WERI-Rb-1 (cell line): ENCODE data around the gene ALG6.

Source experiments
- DNase-seq: peaks from one replicate; pipeline ENCODE4 v3.0.0-alpha.2; 2020
- H3K27ac ChIP-seq: fragments of 250-450 bp; sonication (Bioruptor Pico); 2 replicates; pipeline ENCODE4 v1.5.1; 2020; ENCODE audit warnings: mild to moderate bottlenecking, moderate library complexity
- H3K27me3 ChIP-seq: fragments of 250-450 bp; sonication (Bioruptor Pico); 2 replicates; pipeline ENCODE4 v1.5.1; 2021; ENCODE audit warnings: mild to moderate bottlenecking, low read depth, moderate library complexity; ENCODE audit not compliant: insufficient read depth, severe bottlenecking
- H3K36me3 ChIP-seq: fragments of 250-450 bp; sonication (Bioruptor Pico); 2 replicates; pipeline ENCODE4 v1.5.1; 2020; ENCODE audit warnings: mild to moderate bottlenecking, moderate library complexity
- H3K4me3 ChIP-seq: 2 replicates; pipeline ENCODE4 v1.5.1; 2011; ENCODE audit warnings: low read depth, mild to moderate bottlenecking, control low read depth, low read length
- H3K9me3 ChIP-seq: fragments of 250-450 bp; sonication (Bioruptor Pico); 2 replicates; pipeline ENCODE4 v1.5.1; 2021; ENCODE audit warnings: mild to moderate bottlenecking, moderate library complexity; ENCODE audit not compliant: severe bottlenecking
- TF ChIP-seq, protein P1 (sequence below): IDR thresholded peaks from 2 replicates; pipeline ENCODE4 v1.5.1; 2011; ENCODE audit warnings: low read depth, mild to moderate bottlenecking, control low read depth, inconsistent platforms, low read length

The ALG6 gene

DNA sequence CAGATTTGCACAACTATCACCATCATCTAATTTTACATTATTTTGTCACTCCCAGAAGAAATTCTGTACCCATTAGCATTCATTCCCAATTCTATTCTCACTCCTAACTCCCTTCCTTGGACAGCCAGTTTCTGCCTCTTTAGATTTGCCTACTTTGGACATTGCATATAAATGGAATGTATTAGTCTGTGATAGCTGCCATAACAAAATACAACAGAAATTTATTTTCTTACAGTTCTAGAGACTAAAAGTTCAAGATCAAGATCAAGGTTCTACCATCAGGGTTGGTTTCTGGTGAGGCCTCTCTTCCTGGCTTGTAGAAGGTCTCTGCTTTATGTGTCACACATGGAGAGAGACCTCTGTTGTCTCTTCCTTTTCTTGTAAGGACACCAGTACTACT, 61.9 kb downstream of the ALG6 start:
- no peak overlapping the region for H3K27ac ChIP-seq
- H3K9me3 ChIP-seq, result peaks cover 3% of the 10 kb centered on the region
- no peaks in the 10 kb centered on the region for H3K36me3 ChIP-seq
- TF ChIP-seq, protein P1, sequence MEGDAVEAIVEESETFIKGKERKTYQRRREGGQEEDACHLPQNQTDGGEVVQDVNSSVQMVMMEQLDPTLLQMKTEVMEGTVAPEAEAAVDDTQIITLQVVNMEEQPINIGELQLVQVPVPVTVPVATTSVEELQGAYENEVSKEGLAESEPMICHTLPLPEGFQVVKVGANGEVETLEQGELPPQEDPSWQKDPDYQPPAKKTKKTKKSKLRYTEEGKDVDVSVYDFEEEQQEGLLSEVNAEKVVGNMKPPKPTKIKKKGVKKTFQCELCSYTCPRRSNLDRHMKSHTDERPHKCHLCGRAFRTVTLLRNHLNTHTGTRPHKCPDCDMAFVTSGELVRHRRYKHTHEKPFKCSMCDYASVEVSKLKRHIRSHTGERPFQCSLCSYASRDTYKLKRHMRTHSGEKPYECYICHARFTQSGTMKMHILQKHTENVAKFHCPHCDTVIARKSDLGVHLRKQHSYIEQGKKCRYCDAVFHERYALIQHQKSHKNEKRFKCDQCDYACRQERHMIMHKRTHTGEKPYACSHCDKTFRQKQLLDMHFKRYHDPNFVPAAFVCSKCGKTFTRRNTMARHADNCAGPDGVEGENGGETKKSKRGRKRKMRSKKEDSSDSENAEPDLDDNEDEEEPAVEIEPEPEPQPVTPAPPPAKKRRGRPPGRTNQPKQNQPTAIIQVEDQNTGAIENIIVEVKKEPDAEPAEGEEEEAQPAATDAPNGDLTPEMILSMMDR, result no peak
- no peaks in the 10 kb centered on the region for H3K27me3 ChIP-seq
- DNase-seq, result no peak
- no peak overlapping the region for H3K4me3 ChIP-seq

- TF ChIP-seq, protein P1, result no peak
- Histone ChIP-seq H3K9me3 (no peaks in the 10 kb centered on the region), H3K27me3 (no peaks in the 10 kb centered on the region), H3K36me3 (no peaks in the 10 kb centered on the region), H3K4me3 (no peak overlapping the region), H3K27ac (no peak overlapping the region)
- no peak for DNase-seq
Observed at GRCh38 chr1:63435161-63435560, 67.7 kb downstream of the ALG6 start.

DNA sequence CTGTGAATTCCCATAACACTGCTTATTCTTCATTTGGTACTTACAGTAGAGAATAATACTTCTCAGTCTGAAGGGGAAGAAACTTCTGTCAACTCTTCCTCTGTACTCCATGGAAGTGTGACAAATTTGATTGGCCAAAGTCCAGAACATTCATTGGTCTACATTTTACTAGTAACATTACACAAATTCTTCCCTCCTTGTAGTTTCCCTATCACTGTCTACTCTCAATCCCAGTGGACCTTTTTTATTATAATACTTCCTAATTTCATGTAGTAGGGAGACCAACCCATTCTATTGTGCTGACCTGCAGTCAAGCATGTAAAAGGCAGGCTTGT, 74.7 kb downstream of the ALG6 start:
- Histone ChIP-seq H3K27me3 (no peaks in the 10 kb centered on the region), H3K36me3 (no peaks in the 10 kb centered on the region), H3K27ac (no peak overlapping the region), H3K9me3 (no peaks in the 10 kb centered on the region), H3K4me3 (no peak overlapping the region)
- no peak for DNase-seq
- TF ChIP-seq, protein P1, result no peak

DNA sequence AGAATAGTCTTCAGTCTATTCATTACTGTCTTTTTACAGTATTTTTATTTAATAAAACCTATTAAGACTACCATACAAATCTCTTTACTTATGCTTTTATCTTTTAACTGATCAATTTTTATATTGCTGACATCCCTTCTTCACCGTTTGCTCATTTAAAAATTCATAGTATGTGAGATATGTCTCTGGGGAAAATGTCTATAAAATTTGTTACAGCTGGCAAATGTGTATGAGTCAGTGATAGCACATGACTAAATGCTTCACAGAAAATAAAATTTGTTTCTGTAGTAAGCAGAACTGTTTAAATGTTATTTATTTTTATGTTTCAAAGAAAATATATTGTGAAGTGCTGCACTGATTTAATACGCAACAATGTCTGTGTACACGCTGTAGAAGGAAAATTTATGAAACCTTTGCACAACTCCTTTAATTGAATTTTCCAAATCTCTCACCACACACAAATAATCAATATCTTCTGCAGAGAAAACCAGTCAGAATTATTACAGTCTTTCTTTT, 81.4 kb downstream of the ALG6 start:
- H3K4me3 ChIP-seq, result no peak overlapping the region
- H3K27me3 ChIP-seq, result no peaks in the 10 kb centered on the region
- DNase-seq, result no peak
- no peaks in the 10 kb centered on the region for H3K9me3 ChIP-seq
- no peak overlapping the region for H3K27ac ChIP-seq
- TF ChIP-seq, protein P1, result no peak
- H3K36me3 ChIP-seq, result no peaks in the 10 kb centered on the region; the same call in 1 of the 2 replicates

GRCh38 chr1:63450416-63450815, 83.0 kb downstream of the ALG6 start:
- no peak overlapping the region for H3K27ac ChIP-seq
- H3K27me3 ChIP-seq, result no peaks in the 10 kb centered on the region
- H3K36me3 ChIP-seq, result no peaks in the 10 kb centered on the region; the same call in 1 of the 2 replicates
- no peak overlapping the region for H3K4me3 ChIP-seq
- no peak for DNase-seq
- TF ChIP-seq, protein P1, result no peak
- H3K9me3 ChIP-seq, result no peaks in the 10 kb centered on the region

DNA sequence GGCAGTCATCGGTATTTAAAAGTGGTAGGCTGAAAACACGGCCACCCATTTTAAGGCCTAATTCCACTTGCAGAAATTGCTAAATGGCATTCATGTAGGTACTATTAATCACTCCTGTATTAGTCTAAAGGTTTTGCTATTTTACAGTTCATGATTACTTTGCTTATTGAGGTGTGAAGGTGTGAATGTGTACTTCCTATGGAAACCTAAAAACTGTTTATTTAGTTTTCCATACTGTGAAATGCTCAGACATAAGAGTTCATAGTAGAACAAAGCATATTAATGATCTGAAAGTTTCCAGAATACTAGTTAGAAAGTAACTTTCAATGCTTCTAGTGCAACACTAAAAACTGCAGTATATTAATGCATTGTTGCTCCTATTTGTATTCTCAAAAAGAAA, 85.8 kb downstream of the ALG6 start:
- DNase-seq, result no peak
- Histone ChIP-seq H3K4me3 (no peak overlapping the region), H3K27me3 (no peaks in the 10 kb centered on the region), H3K9me3 (no peaks in the 10 kb centered on the region), H3K27ac (no peak overlapping the region), H3K36me3 (no peaks in the 10 kb centered on the region; the same call in 1 of the 2 replicates)
- TF ChIP-seq, protein P1, result no peak
